HG03442 (cell line): Measurements from ENCODE around the gene GJD3.

Experiments
- ATAC-seq: cut with Tn5 transposase; IDR thresholded peaks from one replicate; pipeline ENCODE4 v1.9.1; 2021; ENCODE audit warnings: mild to moderate bottlenecking, moderate library complexity; ENCODE audit not compliant: unreplicated experiment

The GJD3 gene

DNA sequence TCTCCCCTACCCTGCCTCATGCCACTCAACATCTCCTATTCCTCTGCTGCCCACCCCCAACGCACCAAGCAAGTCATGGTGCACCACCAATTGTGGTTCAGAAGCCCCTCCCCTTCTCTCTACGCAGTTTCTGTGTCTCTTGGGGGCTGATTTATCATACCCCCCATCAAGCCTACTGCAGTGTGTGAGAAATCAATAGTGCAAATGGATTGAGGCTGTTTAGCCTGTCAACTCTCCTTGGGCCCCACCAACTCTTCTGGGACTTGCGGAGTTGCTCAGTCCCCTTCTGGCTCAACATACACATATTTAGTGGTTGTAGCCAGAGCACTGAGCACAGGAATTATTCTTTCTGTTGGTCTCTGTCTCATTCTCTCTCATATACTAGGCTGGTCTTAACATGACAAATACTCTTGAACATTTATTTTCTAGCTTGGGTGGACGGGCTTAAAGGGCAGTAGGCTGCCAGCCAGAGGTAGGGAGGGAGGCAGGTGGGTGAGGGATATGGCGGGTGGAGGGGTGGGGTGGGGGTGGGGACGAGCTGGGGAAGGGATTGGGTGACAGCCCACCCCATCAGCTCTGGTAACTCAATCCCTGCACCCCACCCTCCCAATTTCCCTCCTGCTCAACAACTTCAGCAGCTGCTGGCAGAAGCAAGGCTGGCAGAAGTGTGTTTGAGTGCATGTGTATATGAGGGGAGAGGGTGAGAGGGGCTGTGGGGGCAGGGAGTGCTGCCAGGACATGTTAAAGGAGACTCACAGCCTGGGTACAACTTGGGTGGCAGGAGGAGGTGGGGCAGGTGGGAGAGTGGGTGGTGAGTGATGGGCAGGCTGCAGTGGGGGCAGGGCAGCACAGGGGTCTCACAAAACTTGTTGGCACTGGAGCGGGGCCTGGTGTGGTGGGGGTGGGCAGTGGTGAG is 50.6 kb downstream of the GJD3 start:
- ATAC-seq, result no peak
